Motor neuron (in vitro differentiated cells): ENCODE results near the gene NRP1. TPM values are rescaled to one million over a fixed set of nuclear protein-coding genes. Genes with fewer than 3 reads are reported as not detected.

Experiments used
- ATAC-seq, 8 experiments: fragments of 200-7000 bp; cut with Tn5 transposase; replicated peaks in 6 of 8; 2 replicates each; pipeline ENCODE4 v1.8.0; 2021; ENCODE audit warnings: mild to moderate bottlenecking in 8 of 8, moderate library complexity in 8 of 8
- H3K27ac ChIP-seq, 2 donors: fragments of 250-450 bp; sonication (Bioruptor Pico); 2 replicates each; pipeline ENCODE4 v1.9.0; 2021; ENCODE audit warnings: antibody characterized with exemption in 2 of 2, mild to moderate bottlenecking in 2 of 2, moderate library complexity in 1 of 2
- H3K4me1 ChIP-seq, 2 donors: fragments of 250-450 bp; sonication (Bioruptor Pico); replicated peaks in 1 of 2; 2 replicates each; pipeline ENCODE4 v1.6.1; 2021; ENCODE audit warnings: antibody characterized with exemption in 2 of 2, mild to moderate bottlenecking in 2 of 2, moderate library complexity in 1 of 2
- H3K4me3 ChIP-seq, 5 donors: fragments of 250-450 bp; sonication (Bioruptor Pico); 2 replicates each; pipeline ENCODE4 v1.9.0; 2021; ENCODE audit warnings: antibody characterized with exemption in 5 of 5, mild to moderate bottlenecking in 5 of 5, moderate library complexity in 4 of 5
- WGBS, 10 experiments: fragments of 450-650 bp; shearing (Covaris generic); methylation state at CpG; one replicate each; pipeline ENCODE4 v1.0.0; 2022; 5-methylcytosine and 5-hydroxymethylcytosine counted together
- in situ Hi-C, 9 experiments: fragments of 400-800 bp; cut with MboI; loops; one replicate each; pipeline ENCODE4 v1.15.0; 2021; ENCODE audit warnings: low sequenced_read_pairs in 9 of 9, low pct_unique_long_range_greater_than_20kb in 2 of 9; ENCODE audit not compliant: unreplicated experiment in 9 of 9
- total RNA-seq, 8 experiments: library from RNA; unstranded; fragments of 300-600 nt; gene quantifications; 2 replicates each; pipeline versions ENCODE4 v1.2.3 to v1.2.4, GENCODE V29; 2022

Gene NRP1
- total RNA-seq, 8 experiments from 2014 or later, result 35.7 to 84.8 (median 61.7) TPM

DNA sequence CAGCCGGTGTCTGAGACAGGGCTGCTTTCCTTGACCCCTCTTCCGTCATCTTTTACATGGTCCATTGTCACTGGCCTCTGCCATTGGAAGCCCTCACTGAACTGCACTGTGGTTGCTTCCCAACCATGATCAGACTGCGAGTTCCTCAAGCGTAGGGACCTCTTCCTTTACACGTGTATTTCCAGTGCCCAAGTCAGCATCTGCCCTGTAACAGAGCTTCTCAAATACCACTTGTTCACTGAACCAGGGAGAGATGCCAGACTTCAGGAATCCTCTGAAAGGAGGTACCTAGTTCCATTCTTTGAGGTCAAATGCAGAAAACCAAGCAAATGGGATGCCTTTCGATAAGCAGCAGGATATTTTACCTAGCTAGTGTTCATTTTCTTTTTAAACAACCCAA lies 145.1 kb downstream of the NRP1 start:
- peak overlapping the region in 1 of 2 donors; percentile 57 for H3K27ac ChIP-seq
- ATAC-seq, result no peak
- 90 to 100% (median 100%) methylated on average over 1 to 5 of the region's 6 CpGs; no CpG with 5 or more reads in 1 of the 10 experiments for WGBS, 10 experiments
- in situ Hi-C loops, result loop anchor here in 1 of 9 experiments (25.0 kb wide), 1 partner anchor 1448 kb away; no protein-coding TSS in a partner anchor
- no peak overlapping the region for H3K4me3 ChIP-seq
- peaks cover 0 to 29% of the 10 kb centered on the region in 2 donors for H3K4me1 ChIP-seq

DNA sequence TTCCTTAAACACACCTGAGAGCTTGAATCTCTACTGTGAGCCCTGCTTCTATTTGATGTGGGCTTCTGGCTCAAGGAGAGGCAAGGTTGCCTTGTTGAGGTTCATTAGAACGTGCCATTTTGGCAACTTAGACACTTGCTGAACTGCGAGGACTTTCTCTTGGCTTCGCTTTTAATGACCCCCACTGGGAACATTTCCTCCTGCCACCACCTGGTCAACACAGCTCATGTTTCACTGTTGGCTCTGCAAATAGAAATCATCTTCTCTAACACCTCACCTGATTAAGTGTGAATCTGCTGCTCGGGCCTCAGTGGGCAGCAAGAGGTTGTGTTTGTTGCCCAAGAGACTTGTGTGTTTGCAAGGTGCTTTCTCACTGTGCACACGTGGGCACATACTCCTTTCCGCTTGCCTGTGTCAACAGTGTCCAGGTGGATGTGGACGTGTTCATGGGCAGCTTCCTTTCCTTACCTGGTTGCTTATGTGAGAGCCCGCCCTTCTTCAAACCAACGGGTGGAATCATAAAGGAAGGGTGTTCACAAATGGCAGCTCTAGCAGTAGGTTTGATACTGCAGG lies 147.0 kb downstream of the NRP1 start:
- 67 to 100% (median 95%) methylated on average over 1 to 9 of the region's 9 CpGs; no CpG with 5 or more reads in 1 of the 10 experiments for WGBS, 10 experiments
- in situ Hi-C loops, result loop anchor here in 1 of 9 experiments (25.0 kb wide), 1 partner anchor 1450 kb away; no protein-coding TSS in a partner anchor
- peaks cover 0 to 12% of the 10 kb centered on the region in 2 donors for H3K4me1 ChIP-seq
- H3K27ac ChIP-seq, result no peak overlapping the region
- no peak for ATAC-seq
- H3K4me3 ChIP-seq, result no peak overlapping the region

DNA sequence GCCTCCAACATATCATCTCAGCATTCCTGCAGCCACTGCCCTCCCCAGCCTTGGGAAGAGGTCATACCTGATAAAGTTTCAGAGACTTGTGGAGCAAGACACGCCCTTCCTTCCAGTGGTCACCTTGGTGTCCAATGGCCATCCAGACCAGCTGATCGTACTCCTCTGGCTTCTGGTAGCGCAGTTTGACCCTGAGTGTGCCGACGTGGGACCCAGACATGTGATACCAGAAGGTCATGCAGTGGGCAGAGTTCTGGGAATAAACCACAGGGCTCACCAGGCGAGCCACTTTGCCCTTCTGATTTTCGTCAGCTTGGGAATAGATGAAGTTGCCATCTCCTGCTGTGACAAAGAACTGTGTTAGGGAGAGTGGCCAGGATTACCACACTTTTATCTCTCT lies 148.3 kb downstream of the NRP1 start:
- no peak overlapping the region for H3K4me3 ChIP-seq
- no peak for ATAC-seq
- in situ Hi-C loops, result loop anchor here in 1 of 9 experiments (25.0 kb wide), 1 partner anchor 1451 kb away; no protein-coding TSS in a partner anchor
- no peak overlapping the region for H3K27ac ChIP-seq
- WGBS, 10 experiments, result 60 to 100% (median 90%) methylated on average over 1 to 5 of the region's 7 CpGs; no CpG with 5 or more reads in 2 of the 10 experiments
- peaks cover 0 to 8% of the 10 kb centered on the region in 2 donors for H3K4me1 ChIP-seq

DNA sequence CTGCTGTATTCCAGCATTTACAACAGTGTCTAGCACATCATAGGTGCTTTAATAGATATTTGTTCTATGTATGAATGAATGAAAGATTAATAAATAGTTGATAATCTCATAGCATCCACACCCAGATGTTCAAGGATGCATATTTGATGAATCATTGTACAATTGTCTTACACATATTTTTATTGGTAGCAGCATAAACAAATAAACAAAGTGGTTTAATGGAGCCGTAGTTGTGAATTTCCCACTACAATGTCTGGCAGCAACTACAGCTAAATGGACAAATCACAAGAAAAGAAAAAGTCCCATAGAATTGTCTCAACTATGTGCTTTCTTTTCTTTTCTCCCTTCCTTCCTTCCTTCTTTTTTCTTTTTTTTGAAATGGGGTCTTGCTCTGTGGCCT lies 150.8 kb downstream of the NRP1 start:
- Histone ChIP-seq H3K4me1 (peaks cover 4 to 5% of the 10 kb centered on the region in 2 donors), H3K4me3 (no peak overlapping the region), H3K27ac (no peak overlapping the region)
- in situ Hi-C loops, result loop anchor here in 1 of 9 experiments (25.0 kb wide), 1 partner anchor 1454 kb away; no protein-coding TSS in a partner anchor
- WGBS, 10 experiments, result 80 to 100% (median 100%) methylated on average over 1 of the region's 1 CpG; no CpG with 5 or more reads in 3 of the 10 experiments
- ATAC-seq, result no peak

DNA sequence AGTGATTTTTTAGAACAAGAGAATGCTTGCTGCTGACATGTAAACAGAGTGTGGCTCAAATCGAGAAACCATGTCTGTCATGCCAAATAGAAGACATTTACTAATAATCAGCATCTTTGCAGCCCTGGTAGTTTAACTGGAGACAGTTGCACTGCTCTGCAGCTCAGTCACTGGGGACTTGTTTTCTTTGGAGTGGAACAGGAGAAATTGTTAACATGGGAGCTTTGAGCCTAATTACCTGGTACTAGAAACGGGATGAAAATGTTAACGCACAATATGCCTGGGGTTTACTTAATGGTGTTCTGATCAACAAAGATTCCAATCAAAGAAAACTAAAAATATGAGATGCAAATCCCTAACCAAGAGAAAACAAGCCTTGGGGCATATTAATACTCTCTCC lies 153.5 kb downstream of the NRP1 start:
- in situ Hi-C loops, result loop anchor here in 1 of 9 experiments (25.0 kb wide), 1 partner anchor 1456 kb away; no protein-coding TSS in a partner anchor
- Histone ChIP-seq H3K4me1 (peaks cover 16 to 27% of the 10 kb centered on the region in 2 donors), H3K27ac (no peak overlapping the region), H3K4me3 (no peak overlapping the region)
- WGBS, 10 experiments, result 60 to 100% (median 85%) methylated on average over 1 to 3 of the region's 3 CpGs; no CpG with 5 or more reads in 1 of the 10 experiments
- no peak for ATAC-seq

DNA sequence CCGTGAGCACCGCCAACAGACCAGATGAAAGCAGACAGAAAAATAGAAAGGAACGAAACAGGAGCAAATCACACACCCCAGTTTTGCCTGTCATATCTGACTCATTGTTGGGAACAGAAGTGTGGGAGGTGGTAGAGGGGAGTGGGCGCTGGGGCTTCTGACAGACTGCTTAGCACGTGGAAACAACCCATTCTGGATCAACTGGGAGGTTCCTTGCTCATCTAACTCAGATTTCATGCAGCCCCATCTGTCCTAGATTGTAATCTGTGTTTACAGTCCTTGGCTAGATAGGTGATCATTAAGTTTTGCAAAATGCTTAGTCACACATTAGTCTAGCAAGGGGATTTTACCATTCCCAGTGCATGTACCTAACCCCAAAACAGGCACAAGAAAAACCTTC lies 154.1 kb downstream of the NRP1 start:
- in situ Hi-C loops, result loop anchor here in 1 of 9 experiments (25.0 kb wide), 1 partner anchor 1457 kb away; no protein-coding TSS in a partner anchor
- Histone ChIP-seq H3K27ac (no peak overlapping the region), H3K4me1 (peaks cover 16 to 28% of the 10 kb centered on the region in 2 donors), H3K4me3 (no peak overlapping the region)
- ATAC-seq, result peak in 2 of 8 experiments; percentile 50 to 53
- 40 to 100% (median 93%) methylated on average over 1 to 5 of the region's 5 CpGs; no CpG with 5 or more reads in 1 of the 10 experiments for WGBS, 10 experiments

DNA sequence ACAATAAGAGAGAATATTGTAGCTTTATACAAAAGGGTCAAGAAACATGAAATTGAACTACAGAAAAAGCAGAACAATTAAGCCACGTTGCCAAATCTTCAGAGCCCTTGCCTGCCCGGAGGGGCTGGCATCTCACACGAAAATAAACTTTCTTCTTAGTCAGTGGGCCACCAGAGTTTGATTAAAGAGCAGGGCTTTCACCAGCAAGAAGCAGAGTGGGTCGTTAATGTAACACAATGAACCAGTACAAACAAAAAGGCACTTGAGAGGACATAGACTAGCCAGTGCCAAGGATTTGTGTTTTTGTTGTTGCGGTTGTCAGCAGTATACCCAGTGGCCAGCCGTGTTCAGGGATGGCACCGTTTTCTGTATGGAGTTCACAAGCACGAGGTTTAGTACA lies 155.4 kb downstream of the NRP1 start:
- in situ Hi-C loops, result loop anchor here in 1 of 9 experiments (25.0 kb wide), 1 partner anchor 1458 kb away; no protein-coding TSS in a partner anchor
- WGBS, 10 experiments, result 20 to 100% (median 68%) methylated on average over 1 to 7 of the region's 8 CpGs
- H3K4me3 ChIP-seq, result no peak overlapping the region
- H3K4me1 ChIP-seq, result peaks cover 16 to 28% of the 10 kb centered on the region in 2 donors
- ATAC-seq, result peak in 1 of 8 experiments; percentile 61
- no peak overlapping the region for H3K27ac ChIP-seq

DNA sequence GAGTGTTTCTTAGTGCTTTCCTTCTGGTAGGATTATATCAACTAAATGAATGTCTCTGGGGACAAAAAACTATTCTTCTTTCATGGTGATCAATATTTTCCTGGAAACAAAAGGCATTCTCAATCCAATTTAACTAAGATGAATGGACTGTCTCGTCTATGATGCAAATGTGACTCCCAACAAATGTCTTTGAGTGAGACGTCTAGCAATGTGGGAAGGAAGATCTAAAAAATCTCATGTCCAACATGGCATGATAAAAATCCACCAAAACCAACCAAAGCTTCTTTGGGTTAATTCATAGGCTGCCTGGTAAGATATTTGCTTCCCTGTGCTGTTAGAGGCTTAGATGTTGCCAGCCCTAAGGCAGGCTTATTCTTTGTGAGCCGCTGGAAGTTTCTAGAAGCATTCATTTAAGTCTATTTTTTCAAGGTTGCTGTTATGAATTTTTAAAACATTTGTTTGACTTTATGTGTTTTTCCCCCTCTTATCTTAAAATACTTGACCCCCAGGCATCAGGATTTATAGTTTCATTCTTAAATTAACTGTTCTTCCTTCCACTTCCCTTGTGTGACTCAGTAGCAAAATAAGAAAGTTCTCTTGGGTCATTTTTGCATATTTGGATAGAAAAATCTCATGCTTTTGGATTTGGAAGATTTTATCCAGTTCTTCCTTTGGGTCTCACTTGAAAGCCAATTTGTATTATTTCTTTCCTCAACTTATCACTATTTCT lies 156.3 kb downstream of the NRP1 start:
- 0 to 83% (median 34%) methylated on average over 1 to 3 of the region's 3 CpGs for WGBS, 10 experiments
- H3K4me3 ChIP-seq, result no peak overlapping the region
- H3K27ac ChIP-seq, result no peak overlapping the region
- H3K4me1 ChIP-seq, result peaks cover 16 to 28% of the 10 kb centered on the region in 2 donors
- in situ Hi-C loops, result loop anchor here in 1 of 9 experiments (25.0 kb wide), 1 partner anchor 1459 kb away; no protein-coding TSS in a partner anchor
- ATAC-seq, result no peak

DNA sequence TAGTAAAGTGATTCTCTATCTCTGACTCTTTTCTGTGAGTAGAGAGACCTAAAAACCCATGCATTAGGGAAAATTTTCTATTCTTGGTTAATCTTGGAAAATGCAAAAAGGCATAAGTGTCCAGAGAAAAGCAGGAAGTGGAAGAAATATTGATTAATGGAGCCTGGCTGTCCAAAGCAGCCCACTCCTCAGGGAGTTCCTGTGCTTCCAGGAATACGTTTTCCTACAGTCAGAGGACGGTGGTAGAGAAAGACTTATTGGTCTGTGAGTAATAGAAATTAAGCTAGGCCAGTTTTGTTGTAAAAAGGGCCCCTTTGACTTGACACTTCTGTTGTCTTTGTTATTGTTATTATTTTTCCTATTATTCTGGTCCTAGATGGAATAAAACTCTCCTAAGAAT lies 157.8 kb downstream of the NRP1 start:
- in situ Hi-C loops, result loop anchor here in 1 of 9 experiments (25.0 kb wide), 1 partner anchor 1461 kb away; no protein-coding TSS in a partner anchor

DNA sequence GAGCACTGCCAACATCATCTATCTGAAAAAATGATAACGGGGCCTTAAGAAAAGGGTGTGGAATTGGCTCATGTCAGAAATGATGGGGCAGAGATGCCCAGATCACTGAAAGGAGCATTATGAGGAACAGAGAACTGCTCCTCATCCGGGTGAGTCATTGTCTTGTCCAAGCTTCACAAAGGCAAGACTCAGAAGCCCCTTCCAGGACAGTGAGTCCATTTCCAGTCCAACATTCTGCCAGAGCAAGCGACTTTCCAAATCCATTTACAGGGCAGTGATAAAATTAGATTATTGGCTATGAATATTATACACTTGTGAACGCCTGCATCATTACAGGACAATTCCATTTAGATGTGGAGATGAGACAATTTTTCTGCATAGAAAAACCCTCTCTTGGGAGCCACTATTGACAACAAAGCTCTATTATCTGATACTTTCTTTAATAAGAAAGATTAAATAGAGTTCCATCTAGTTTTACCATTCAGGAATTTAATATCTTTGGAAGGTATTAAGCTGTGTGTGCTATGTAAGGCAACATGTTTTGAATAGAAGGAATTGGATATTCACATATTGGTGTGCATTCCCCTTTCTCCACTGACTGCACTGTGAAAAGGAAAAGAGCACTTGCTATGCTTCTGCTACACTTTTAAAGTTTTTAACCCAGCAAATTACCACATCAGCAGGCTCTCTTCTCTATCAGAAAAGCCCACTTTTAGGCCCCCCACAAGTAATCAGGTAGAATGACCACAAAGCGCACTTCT lies 159.6 kb downstream of the NRP1 start:
- H3K4me1 ChIP-seq, result peaks cover 16 to 28% of the 10 kb centered on the region in 2 donors
- no peak overlapping the region for H3K27ac ChIP-seq
- no peak overlapping the region for H3K4me3 ChIP-seq
- peak in 4 of 8 experiments; percentile 29 to 75 (median 55) for ATAC-seq
- in situ Hi-C loops, result loop anchor here in 1 of 9 experiments (25.0 kb wide), 1 partner anchor 1462 kb away; no protein-coding TSS in a partner anchor
- WGBS, 10 experiments, result 33 to 100% (median 76%) methylated on average over 1 to 5 of the region's 5 CpGs; no CpG with 5 or more reads in 2 of the 10 experiments

More for the DNA sequence above, 157.8 kb downstream of the NRP1 start:
- no peak overlapping the region for H3K27ac ChIP-seq
- WGBS, 10 experiments, result 0 to 100% (median 54%) methylated on average over 1 to 2 of the region's 2 CpGs; no CpG with 5 or more reads in 1 of the 10 experiments
- peak in 3 of 8 experiments; percentile 50 to 56 (median 55) for ATAC-seq
- H3K4me3 ChIP-seq, result no peak overlapping the region
- peaks cover 16 to 28% of the 10 kb centered on the region in 2 donors for H3K4me1 ChIP-seq

DNA sequence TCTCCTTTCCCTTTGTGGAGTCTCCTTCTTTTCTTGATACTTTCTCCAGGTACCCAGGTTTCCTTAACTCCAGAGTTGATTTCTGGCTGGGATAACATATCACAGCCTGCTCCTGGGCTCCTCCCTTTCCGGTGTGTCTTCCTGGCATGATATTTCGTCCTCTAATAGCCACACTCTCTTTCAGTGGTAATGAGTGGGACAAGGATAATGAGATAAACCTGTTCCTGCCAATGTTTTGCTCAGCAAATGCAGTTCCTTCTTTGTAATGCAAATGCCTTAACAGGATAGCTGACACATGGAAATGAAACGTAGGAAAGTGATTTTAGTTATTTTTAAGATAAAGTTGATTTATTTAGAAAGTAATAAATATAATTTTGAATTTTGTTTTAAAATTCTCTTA lies 168.6 kb downstream of the NRP1 start:
- Histone ChIP-seq H3K4me3 (no peak overlapping the region), H3K27ac (no peak overlapping the region), H3K4me1 (peaks cover 0 to 15% of the 10 kb centered on the region in 2 donors)
- WGBS, 10 experiments, result 7 to 83% (median 22%) methylated on average over 1 to 3 of the region's 3 CpGs
- ATAC-seq, result peak in 5 of 8 experiments; percentile 29 to 64 (median 43)
- in situ Hi-C loops, result no loop called here

DNA sequence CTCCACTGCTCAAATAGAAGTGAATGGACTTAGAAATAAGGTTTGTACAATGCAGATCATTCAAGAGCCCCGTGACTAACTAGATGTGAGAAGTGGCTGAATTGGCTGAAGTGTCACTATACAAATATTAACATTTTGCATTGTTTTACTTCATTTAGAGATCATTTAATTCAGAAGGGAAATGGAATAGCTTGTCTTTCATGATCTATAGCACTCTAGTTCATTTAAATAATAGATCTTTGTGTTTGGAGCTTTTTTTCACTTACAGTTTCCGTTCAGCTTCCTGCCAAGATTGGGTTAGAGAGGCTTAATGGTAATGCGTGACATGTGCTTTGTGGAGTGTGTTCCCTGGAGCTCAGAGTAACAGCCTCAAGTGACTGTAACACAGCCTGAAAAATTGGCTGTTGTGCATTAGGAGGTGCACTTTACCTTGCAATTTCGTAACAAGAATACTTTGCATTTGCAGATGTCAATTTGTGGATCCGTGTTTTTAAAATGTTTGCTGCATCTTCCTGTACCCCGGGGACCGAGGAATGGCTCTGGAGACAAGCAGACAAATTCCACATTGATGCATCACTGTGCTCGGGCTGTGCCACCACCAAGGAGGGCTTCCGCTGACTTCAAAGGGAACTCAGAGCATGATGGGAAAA lies 170.3 kb downstream of the NRP1 start:
- ATAC-seq, result peak; percentile 37 to 87 (median 56)
- Histone ChIP-seq H3K4me3 (no peak overlapping the region), H3K4me1 (peaks cover 0 to 15% of the 10 kb centered on the region in 2 donors), H3K27ac (no peak overlapping the region)
- 17 to 75% (median 57%) methylated on average over 1 to 9 of the region's 9 CpGs for WGBS, 10 experiments
- in situ Hi-C loops, result no loop called here
